GM12873 (cell line): ENCODE results near the gene DRC1.

Experiments used
- TF ChIP-seq, protein P1 (sequence below): IDR thresholded peaks from 2 replicates; pipeline ENCODE4 v1.5.1; 2012; ENCODE audit warnings: low read depth, mild to moderate bottlenecking, moderate library complexity, low read length, control low read depth; ENCODE audit not compliant: insufficient read depth; ENCODE audit errors: missing control alignments

Gene DRC1

DNA sequence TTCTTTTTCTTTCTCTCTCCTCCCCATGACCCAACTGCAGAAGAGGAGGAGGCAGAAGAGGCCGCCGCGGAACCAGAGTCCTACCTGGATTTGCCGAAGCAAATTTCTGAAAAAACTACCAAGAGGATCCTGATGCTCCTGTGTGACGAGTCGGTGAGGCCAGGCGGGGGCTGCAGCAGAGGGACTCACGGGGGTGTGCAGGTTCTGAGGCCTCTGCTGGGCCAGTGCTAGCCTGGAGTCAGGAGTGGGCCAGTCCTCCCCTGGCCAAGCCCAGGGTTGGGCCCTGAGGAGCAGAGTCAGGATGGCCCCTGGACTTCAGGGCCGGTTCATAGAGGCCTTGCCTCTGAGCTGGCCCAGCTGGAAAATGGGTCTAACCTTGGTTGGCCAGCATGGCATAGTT, 46.9 kb downstream of the DRC1 start:
- TF ChIP-seq, protein P1, sequence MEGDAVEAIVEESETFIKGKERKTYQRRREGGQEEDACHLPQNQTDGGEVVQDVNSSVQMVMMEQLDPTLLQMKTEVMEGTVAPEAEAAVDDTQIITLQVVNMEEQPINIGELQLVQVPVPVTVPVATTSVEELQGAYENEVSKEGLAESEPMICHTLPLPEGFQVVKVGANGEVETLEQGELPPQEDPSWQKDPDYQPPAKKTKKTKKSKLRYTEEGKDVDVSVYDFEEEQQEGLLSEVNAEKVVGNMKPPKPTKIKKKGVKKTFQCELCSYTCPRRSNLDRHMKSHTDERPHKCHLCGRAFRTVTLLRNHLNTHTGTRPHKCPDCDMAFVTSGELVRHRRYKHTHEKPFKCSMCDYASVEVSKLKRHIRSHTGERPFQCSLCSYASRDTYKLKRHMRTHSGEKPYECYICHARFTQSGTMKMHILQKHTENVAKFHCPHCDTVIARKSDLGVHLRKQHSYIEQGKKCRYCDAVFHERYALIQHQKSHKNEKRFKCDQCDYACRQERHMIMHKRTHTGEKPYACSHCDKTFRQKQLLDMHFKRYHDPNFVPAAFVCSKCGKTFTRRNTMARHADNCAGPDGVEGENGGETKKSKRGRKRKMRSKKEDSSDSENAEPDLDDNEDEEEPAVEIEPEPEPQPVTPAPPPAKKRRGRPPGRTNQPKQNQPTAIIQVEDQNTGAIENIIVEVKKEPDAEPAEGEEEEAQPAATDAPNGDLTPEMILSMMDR: no peak

DNA sequence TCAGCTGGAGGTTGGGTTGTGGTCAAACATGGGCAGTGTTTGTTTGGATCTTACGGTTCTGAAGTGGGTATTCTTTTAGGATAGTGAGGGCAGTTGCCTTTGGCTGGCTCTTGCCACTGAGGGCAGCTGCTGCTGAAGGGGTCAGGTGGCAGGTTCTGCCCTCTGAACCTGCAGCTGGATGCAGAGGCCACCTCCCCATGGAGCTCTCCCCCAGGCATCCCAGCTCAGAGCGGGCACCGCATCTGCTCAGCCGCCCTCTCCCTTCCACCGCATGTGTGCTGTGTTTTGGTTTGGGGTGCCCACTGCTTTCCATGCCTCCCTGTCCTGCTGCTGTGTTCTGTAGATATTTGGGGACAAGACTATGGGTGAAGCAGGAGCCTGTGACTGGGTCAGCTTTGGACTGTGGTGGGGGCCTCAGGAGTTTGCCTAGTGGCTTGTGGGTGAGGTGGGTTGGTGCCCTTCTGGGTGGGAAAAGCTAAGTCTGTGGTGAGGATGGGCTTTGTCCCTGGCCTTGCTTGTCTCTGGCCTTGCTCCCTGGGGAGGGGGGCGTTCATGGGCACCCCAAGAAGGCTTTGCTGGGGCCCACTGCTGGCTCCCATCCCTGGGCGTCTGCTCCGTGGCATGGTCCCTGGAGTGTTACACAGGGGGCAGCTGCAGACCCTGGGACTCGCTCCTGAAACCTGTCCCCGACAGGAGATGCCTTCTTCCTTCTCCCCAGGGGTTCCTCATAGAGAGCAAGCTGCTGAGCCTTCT, 47.7 kb downstream of the DRC1 start:
- TF ChIP-seq, protein P1: no peak

DNA sequence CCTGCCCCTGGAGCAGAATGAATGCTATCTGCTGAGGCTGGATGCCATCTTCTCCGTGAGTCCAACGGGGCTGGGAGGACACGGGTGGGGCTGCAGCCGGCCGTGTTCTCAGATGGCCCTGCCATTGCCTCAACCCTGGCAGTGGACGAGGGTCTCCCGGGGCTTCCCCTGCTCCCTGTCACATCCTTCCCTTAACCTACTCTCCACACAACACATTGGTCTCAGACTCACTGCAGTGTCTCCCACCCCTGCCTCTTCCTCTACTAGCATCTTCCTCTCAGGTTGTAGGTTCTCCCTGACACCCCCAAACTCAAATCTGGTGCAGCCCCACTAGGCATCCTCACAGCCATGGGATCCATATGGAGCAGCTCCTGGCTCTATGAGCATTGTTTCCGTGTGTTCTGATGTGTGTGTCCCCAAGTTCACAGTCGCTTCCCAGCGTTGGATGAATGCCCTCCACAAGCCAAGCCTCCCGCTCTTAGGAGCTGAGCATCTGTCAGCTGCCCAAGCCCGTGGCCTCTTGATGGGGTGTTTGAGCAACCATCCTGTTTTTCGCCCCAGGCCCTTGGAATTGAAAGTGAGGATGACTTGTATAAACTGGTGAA, 48.4 kb downstream of the DRC1 start:
- TF ChIP-seq, protein P1: no peak

DNA sequence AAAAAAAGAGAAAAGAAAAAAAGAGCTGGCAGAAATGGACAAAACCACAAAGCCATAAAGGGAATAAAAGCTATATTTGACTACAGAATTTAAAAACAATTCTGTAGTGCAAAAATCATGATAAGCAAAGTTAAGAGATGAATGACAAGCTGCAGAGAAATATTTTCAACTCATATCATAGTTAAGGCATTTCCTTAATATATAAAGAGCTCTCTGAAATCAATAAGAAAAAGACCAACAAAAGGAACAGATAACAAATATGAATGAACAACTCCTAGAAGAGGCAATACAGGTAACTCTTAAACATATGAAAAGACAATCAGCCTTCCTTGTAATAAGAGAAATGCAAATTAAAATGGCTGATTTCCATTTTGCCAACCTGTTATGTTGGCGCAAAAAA, 50.0 kb downstream of the DRC1 start:
- TF ChIP-seq, protein P1: no peak

DNA sequence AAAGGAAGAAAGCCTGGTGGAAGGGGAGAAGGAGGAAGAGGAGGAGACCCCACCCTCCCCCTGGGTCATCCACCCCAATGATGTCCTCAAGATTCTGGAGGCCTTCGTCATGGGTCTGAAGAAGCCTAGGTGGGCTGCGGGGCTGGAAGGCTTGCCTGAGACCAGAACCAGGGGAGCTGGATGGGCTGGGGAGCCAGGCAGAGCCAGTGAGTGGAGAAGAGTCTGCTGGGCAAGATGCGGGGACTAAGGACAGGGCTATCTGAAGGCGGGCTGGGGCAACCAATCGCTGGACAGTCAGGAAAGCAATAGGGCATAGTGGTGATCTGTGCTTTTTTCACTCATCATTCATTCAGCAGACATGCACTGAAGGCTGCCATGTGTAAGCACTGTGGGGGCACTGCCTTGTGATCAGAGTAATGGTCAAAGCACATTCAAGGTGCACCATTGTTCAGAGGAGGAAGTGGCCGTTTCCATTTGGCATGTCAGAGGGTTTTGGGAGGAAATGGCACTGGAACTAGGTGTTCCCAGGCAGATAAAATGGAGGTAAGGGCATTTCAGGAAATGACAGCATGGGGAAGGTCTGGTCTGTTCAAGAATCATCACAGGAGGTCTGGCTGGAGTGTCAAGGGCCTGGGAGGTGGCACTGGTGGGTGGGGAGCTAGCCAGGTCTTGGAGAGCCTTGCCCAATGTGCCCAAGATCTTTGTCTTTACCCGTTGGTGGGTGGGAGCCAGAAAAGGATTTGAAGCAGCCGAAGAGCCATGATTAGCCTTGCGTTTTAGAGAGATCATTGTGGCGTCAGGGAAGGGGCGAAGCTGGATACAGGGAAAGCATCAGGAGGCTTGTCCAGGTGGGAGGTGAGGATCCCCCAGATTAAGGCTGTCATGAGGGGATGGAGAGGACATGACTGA, 52.0 kb downstream of the DRC1 start:
- TF ChIP-seq, protein P1: no peak

DNA sequence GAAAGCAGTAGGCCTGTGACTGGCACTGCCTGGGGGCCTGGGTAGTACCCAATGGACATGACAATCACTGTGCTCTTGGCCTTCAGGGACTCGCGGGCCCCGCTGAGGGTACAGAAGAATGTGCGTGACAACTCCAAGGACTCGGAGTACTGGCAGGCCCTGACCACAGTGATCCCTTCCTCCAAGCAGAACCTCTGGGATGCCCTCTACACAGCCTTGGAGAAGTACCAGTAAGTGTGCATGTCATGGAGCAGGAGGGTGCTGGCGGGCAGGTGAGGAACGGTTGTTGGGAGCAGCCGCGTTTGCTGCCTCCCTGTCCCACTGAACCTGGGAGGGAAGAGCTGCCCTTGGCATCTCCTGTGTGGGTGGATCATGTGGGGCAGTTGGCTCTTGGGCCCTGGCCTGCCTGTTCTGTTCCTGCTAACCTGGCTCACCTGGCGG, 52.9 kb downstream of the DRC1 start:
- TF ChIP-seq, protein P1: no peak
